ENCODE data around the gene LRFN2.

Gene LRFN2

DNA sequence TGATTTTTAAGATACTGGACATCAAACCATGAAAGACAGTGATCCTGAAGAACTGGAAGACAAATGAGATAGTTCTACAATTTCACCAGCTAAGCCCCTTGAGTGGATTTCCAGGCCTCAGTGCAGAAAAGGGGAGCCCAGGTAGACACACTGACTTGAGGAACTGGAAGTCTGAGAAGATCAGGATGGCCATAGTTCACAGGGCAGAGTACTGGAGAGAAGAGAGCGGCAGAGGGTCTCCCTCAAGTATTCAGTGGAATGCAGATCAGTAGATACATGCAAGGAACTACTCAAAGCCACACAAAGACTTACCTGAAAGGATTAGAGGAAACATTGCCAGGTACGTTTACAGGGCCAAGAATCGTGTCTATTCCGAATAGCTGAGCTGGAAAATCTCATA, 224.3 kb downstream of the LRFN2 start:
- Histone ChIP-seq H3K27ac (no peak overlapping the region), H3K4me3 (no peak overlapping the region)

DNA sequence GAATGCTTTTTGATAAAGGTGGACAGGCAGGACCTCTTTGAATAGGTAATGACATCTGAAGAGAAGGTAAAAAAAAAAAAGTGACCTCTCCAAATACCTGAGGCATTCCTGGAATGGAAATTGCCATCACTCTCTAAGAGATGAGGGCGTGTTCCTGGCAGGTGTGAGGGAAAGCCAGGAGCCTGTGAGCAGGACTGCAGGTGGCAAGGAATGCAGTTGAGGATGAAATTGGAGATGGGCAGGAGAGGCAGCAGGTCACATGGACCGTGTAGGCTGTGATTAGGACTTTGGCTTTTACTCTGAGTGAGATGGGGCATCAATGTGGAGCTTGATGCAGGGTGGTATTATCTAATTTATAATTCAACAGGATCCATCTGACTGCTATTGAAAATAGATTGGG, 227.4 kb downstream of the LRFN2 start:
- Histone ChIP-seq H3K27ac (no peak overlapping the region), H3K4me3 (no peak overlapping the region)

GRCh38 chr6:40358473-40359460, 228.4 kb downstream of the LRFN2 start:
- H3K4me3 ChIP-seq = no peak overlapping the region
- H3K27ac ChIP-seq = no peak overlapping the region

GRCh38 chr6:40356242-40356910, 230.8 kb downstream of the LRFN2 start:
- Histone ChIP-seq H3K4me3 (no peak overlapping the region), H3K27ac (no peak overlapping the region)

DNA sequence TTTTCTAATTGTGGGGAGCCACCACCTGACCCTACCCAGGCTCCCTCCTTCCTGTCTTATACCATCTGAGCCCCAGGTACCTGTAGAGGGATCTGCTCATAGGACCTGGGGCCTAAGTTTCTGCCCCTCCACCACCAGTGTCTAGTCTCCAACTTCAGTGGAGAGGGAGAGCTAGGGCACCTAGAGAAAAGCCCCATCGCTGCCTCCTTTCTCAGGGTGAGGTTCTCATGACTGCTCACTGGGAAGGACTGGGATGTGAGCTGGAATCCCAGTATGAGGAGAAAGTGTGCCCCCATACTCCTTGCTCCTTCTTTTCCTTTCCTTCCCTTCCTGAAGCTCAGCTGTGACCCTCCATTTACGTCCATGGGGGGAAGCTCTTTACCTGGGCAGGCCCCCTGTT, 231.6 kb downstream of the LRFN2 start:
- Histone ChIP-seq H3K4me3 (no peak overlapping the region), H3K27ac (no peak overlapping the region)

DNA sequence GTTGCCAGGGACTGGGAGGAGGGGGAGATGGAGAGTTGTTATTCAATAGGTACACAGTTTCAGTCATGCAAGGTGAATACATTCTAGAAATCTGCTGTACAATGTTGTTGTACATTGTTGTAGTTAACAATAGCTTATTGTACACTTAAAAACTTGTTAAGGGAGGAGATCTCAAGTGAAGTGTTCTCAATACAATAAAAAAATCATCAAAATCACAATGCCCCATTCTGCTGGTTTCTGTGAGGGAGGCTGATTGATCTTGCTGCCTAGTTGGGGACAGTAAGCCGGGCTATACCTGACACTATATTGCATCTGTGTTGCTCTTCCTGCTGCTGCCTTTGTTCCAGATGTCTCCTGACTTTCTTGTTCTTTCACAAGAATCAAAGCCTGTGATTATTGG, 232.1 kb downstream of the LRFN2 start:
- Histone ChIP-seq H3K27ac (no peak overlapping the region), H3K4me3 (no peak overlapping the region)

GRCh38 chr6:40353967-40354452, 233.2 kb downstream of the LRFN2 start:
- H3K27ac ChIP-seq = no peak overlapping the region
- H3K4me3 ChIP-seq = no peak overlapping the region

- Histone ChIP-seq H3K27ac (no peak overlapping the region), H3K4me3 (no peak overlapping the region)
Observed at GRCh38 chr6:40353197-40353966, 233.8 kb downstream of the LRFN2 start.

GRCh38 chr6:40352527-40353170, 234.5 kb downstream of the LRFN2 start:
- H3K27ac ChIP-seq = no peak overlapping the region
- H3K4me3 ChIP-seq = no peak overlapping the region

DNA sequence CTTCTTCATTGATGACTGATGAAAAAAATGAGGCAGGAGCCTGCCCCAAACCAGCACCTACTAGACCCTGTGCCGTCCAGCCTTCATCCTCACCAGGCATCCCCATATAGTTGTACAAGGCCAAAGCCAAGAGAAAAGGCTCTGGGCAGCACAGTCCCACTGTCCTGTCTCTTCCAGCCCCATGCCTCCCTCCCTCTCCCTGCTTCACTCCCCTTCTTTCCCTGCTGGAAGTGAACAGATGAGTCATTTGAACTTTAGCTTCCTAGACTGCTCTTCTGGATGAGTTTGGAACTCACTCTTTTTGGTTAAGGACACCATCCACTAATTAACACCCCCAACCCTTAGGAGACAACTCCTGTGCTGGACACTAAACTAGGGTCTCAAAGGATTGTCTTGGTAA, 235.2 kb downstream of the LRFN2 start:
- H3K4me3 ChIP-seq = no peak overlapping the region
- H3K27ac ChIP-seq = no peak overlapping the region

- Histone ChIP-seq H3K27ac (no peak overlapping the region), H3K4me3 (no peak overlapping the region)
Observed at GRCh38 chr6:40350747-40351217, 236.4 kb downstream of the LRFN2 start.

DNA sequence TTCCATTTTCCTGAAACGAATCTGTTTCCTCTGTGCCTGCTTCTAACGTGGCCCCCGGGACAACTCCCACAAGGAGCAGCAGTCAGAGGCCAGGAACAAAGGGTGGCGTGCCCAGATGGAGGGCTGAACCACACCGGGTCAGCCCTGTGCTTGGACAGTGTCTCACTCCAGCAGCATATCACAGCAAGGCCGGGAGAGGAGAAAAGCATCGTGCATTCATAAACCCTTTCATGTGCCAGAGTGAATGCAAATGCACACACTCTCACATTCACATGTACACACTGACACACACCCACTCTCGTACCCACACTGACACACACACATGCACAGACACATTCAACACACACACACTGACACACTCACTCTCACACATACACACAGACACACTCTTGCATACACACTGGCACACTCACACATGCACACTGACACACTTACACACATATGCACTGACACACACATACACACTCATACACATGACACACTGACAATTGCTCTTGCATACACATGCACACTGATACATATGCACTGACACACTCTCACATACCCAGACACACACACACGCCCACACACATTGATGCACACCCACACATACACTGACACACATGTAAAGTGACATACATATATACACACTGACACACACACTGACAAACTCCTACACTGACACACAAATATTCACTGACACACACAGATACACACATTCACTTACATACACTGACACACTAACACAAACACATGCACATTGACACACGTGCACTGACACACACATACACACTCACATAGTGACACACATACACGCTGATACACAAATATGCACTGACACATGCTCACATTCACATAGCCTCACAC, 237.0 kb downstream of the LRFN2 start:
- no peak overlapping the region for H3K27ac ChIP-seq
- H3K4me3 ChIP-seq = no peak overlapping the region

GRCh38 chr6:40349123-40349900, 237.9 kb downstream of the LRFN2 start:
- no peak overlapping the region for H3K4me3 ChIP-seq
- no peak overlapping the region for H3K27ac ChIP-seq

DNA sequence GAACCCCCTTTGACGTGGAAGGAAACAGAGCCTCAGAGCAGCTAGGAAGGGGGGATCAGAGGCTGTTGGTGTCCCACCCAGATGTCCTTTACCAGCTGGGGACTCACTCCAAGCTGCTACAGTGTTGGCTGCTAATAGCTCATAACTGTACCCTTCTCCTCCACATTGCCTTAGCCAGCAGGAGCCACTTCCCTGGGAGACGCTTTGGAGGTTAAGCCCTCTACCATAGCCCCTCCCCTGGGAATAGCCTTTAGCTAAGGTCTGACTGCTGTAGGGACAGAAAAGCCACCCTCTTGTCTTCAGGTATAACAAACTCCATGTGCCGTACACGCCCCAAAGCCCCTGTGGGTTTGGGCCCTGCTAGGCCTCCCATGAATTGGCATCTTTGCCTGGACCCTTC, 238.6 kb downstream of the LRFN2 start:
- Histone ChIP-seq H3K4me3 (no peak overlapping the region), H3K27ac (no peak overlapping the region)

DNA sequence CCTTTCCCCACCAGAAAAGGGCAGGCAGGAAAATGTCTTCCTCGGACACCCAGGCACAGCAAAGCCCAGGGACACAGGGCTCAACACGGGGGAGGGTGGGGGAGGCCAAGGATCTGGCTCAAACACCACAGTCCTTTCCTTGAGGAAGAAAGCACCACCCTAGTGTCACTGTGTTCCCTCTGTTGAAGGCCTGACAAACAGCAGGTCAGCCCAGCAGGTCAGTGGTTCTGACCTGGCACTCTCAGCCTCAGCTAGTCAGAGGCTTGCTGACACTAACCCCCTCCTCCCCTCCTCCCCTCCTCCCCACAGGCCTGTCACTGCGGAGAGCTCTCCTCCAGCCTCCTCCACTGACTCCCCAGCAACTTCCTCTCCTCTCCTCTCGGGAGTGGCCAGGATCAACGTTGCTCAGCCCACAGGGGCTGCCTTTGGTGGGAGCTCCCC, 239.6 kb downstream of the LRFN2 start:
- H3K27ac ChIP-seq = no peak overlapping the region

GRCh38 chr6:40346246-40346645, 240.9 kb downstream of the LRFN2 start:
- Histone ChIP-seq H3K27ac (no peak overlapping the region), H3K4me3 (no peak overlapping the region)

More for the DNA sequence above, 239.6 kb downstream of the LRFN2 start:
- no peak overlapping the region for H3K4me3 ChIP-seq

- Histone ChIP-seq H3K27ac (no peak overlapping the region), H3K4me3 (no peak overlapping the region)
Observed at GRCh38 chr6:40344566-40345167, 242.5 kb downstream of the LRFN2 start.

Measured in skin epidermis (tissue), 12 donors.